Measurements from ENCODE around the gene CLN6.
A peak's percentile ranks its signal among the peaks of the same experiment; 100 is the strongest.

CLN6 gene

GRCh38 chr15:68229386-68230156 is at the start of gene CLN6:
Gene CLN6 (minus strand): TSS chr15:68229728. CDS start chr15:68229584, 144 bp downstream.
- DNase-seq (ENCODE audit: low spot score): peak; percentile 96

- DNase-seq (ENCODE audit: low spot score): no peak
Measured at GRCh38 chr15:68278595-68279405, 49.3 kb upstream of the CLN6 start.

- DNase-seq (ENCODE audit: low spot score): no peak
Measured at GRCh38 chr15:68278345-68278594, 48.7 kb upstream of the CLN6 start.

- peak; percentile 92 for DNase-seq (ENCODE audit: low spot score)
Measured at GRCh38 chr15:68277603-68278344, 48.2 kb upstream of the CLN6 start, which contains the start of gene FEM1B. Gene FEM1B (plus strand): TSS chr15:68277745. CDS start chr15:68278418, 673 bp downstream.

- DNase-seq (ENCODE audit: low spot score): peak; percentile 47
Measured at GRCh38 chr15:68277131-68277602, 47.6 kb upstream of the CLN6 start.

- DNase-seq (ENCODE audit: low spot score): no peak
Measured at GRCh38 chr15:68276668-68277067, 47.1 kb upstream of the CLN6 start.

- no peak for DNase-seq (ENCODE audit: low spot score)
Measured at GRCh38 chr15:68275165-68275746, 45.7 kb upstream of the CLN6 start.

- no peak for DNase-seq (ENCODE audit: low spot score)
Measured at GRCh38 chr15:68274201-68274848, 44.8 kb upstream of the CLN6 start.

GRCh38 chr15:68272721-68273271 is 43.3 kb upstream of the CLN6 start:
- DNase-seq (ENCODE audit: low spot score): no peak

GRCh38 chr15:68271854-68272471 is 42.4 kb upstream of the CLN6 start:
- peak; percentile 29 for DNase-seq (ENCODE audit: low spot score)

GRCh38 chr15:68268405-68268804 is 38.9 kb upstream of the CLN6 start:
- no peak for DNase-seq (ENCODE audit: low spot score)

- DNase-seq (ENCODE audit: low spot score): no peak
Measured at GRCh38 chr15:68265674-68266073, 36.1 kb upstream of the CLN6 start.

GRCh38 chr15:68265081-68265480 is 35.6 kb upstream of the CLN6 start:
- DNase-seq (ENCODE audit: low spot score): no peak

- DNase-seq (ENCODE audit: low spot score): no peak
Measured at GRCh38 chr15:68264282-68264681, 34.8 kb upstream of the CLN6 start.

GRCh38 chr15:68262514-68263356 is 33.2 kb upstream of the CLN6 start:
- DNase-seq (ENCODE audit: low spot score): no peak

- DNase-seq (ENCODE audit: low spot score): no peak
Measured at GRCh38 chr15:68261980-68262379, 32.5 kb upstream of the CLN6 start.

GRCh38 chr15:68261241-68261640 is 31.7 kb upstream of the CLN6 start:
- DNase-seq (ENCODE audit: low spot score): no peak

- no peak for DNase-seq (ENCODE audit: low spot score)
Measured at GRCh38 chr15:68259883-68260282, 30.4 kb upstream of the CLN6 start.

- no peak for DNase-seq (ENCODE audit: low spot score)
Measured at GRCh38 chr15:68258692-68259091, 29.2 kb upstream of the CLN6 start.
